H1 (cell line): ENCODE measurements around the gene FKBP2. TPM values are rescaled to one million over a fixed set of nuclear protein-coding genes. Genes with fewer than 3 reads are reported as not detected.

Source experiments
- CTCF ChIA-PET: fragments of 300-600 bp; sonication (Branson Sonifier 250); formaldehyde crosslinking; loops from one replicate; lab custom pipeline; 2021; ENCODE audit not compliant: partially characterized antibody; lab: Charles Lee
- POLR2A ChIA-PET: fragments of 300-600 bp; sonication (Branson Sonifier 250); formaldehyde crosslinking; loops from one replicate; lab custom pipeline; 2021; ENCODE audit warnings: inconsistent platforms; ENCODE audit not compliant: partially characterized antibody; lab: Charles Lee
- DNase-seq, 2 experiments: peaks; one replicate each; pipeline versions ENCODE4 v3.0.0 to v3.0.0-alpha.2; 2010 to 2022; ENCODE audit warnings: low spot score in 2 of 2, low read depth in 1 of 2, mixed read lengths in 1 of 2
- FAIRE-seq: peaks from 2 replicates; lab custom pipeline; 2011; peaks lifted over from hg19 to GRCh38; lab: Jason Lieb, UNC
- H2AFZ ChIP-seq: 2 replicates; pipeline ENCODE4 v1.8.1; 2012; ENCODE audit warnings: low read length, inconsistent platforms
- H2AK5ac ChIP-seq: 2 replicates; pipeline ENCODE4 v1.6.1; 2013; ENCODE audit warnings: low read depth, low read length
- H2BK120ac ChIP-seq: replicated peaks from 2 replicates; pipeline ENCODE3; 2013; ENCODE audit warnings: low read depth, low read length, inconsistent platforms
- H2BK12ac ChIP-seq: 2 replicates; pipeline ENCODE4 v1.6.1; 2013; ENCODE audit warnings: low read depth, low read length
- H2BK15ac ChIP-seq: 2 replicates; pipeline ENCODE4 v1.6.1; 2013; ENCODE audit warnings: low read length
- H2BK20ac ChIP-seq: 2 replicates; pipeline ENCODE4 v1.6.1; 2013; ENCODE audit warnings: low read length
- H2BK5ac ChIP-seq: 2 replicates; pipeline ENCODE4 v1.6.1; 2013; ENCODE audit warnings: low read depth, low read length
- H3K14ac ChIP-seq: 2 replicates; pipeline ENCODE4 v1.6.1; 2013; ENCODE audit warnings: inconsistent platforms; ENCODE audit not compliant: insufficient read length
- H3K18ac ChIP-seq: 2 replicates; pipeline ENCODE4 v1.6.1; 2013; ENCODE audit warnings: low read length; ENCODE audit errors: extremely low read depth
- H3K23ac ChIP-seq: 2 replicates; pipeline ENCODE4 v1.6.1; 2013; ENCODE audit warnings: inconsistent platforms; ENCODE audit not compliant: insufficient read length
- H3K23me2 ChIP-seq: 2 replicates; pipeline ENCODE4 v1.6.1; 2013; ENCODE audit warnings: low read depth, low read length
- H3K27ac ChIP-seq: 2 replicates; pipeline ENCODE4 v1.6.1; 2011; ENCODE audit warnings: low read depth, low read length, inconsistent platforms
- H3K27me3 ChIP-seq, 4 experiments: replicated peaks in 1 of 4; 1 replicate in 1 of 4; 2 replicates in 3 of 4; pipeline versions ENCODE4 v1.6.1 to v1.8.1; 2011 to 2013; ENCODE audit warnings: low read length in 3 of 4, mild to moderate bottlenecking in 3 of 4, inconsistent platforms in 2 of 4, mixed read lengths in 2 of 4, moderate library complexity in 1 of 4; ENCODE audit not compliant: control insufficient read depth in 3 of 4, insufficient read depth in 3 of 4; ENCODE audit errors: extremely low read depth in 1 of 4
- H3K36me3 ChIP-seq, 4 experiments: 2 replicates each; pipeline versions ENCODE4 v1.6.1 to v1.8.1; 2011 to 2013; ENCODE audit warnings: mild to moderate bottlenecking in 4 of 4, low read length in 3 of 4, moderate library complexity in 2 of 4, control low read depth in 1 of 4, inconsistent platforms in 1 of 4; ENCODE audit not compliant: insufficient read depth in 4 of 4, control insufficient read depth in 2 of 4
- H3K4ac ChIP-seq: replicated peaks from 2 replicates; pipeline ENCODE3; 2013; ENCODE audit warnings: low read length, low read depth, mixed read lengths, inconsistent platforms; ENCODE audit not compliant: insufficient read length
- H3K4me1 ChIP-seq, 4 experiments: replicated peaks in 1 of 4; 1 replicate in 1 of 4; 2 replicates in 3 of 4; pipeline versions ENCODE4 v1.6.1 to v1.8.1; 2011 to 2013; ENCODE audit warnings: low read length in 3 of 4, inconsistent platforms in 2 of 4, mixed read lengths in 1 of 4; ENCODE audit not compliant: insufficient read depth in 4 of 4, control insufficient read depth in 3 of 4
- H3K4me2 ChIP-seq, 2 experiments: 2 replicates each; pipeline versions ENCODE4 v1.6.1 to v1.8.1; 2011 to 2013; ENCODE audit warnings: low read depth in 2 of 2, low read length in 2 of 2, control low read depth in 1 of 2, inconsistent platforms in 1 of 2, mild to moderate bottlenecking in 1 of 2; ENCODE audit not compliant: insufficient read depth in 1 of 2
- H3K4me3 ChIP-seq, 4 experiments: fragments of 200-600, 300-600 bp in 1 of 4; sonication (generic), shearing (Covaris generic), sonication (Bioruptor Twin) in 1 of 4; 2 replicates each; pipeline versions ENCODE4 v1.5.1 to v1.8.1; 2011 to 2016; ENCODE audit warnings: low read length in 4 of 4, low read depth in 3 of 4, control low read depth in 2 of 4, inconsistent platforms in 2 of 4, mild to moderate bottlenecking in 2 of 4, mixed read lengths in 1 of 4, moderate library complexity in 1 of 4; ENCODE audit not compliant: insufficient read depth in 2 of 4; ENCODE audit errors: extremely low read depth in 1 of 4
- H3K56ac ChIP-seq: replicated peaks from 2 replicates; pipeline ENCODE3; 2013; ENCODE audit warnings: low read depth, mild to moderate bottlenecking, mixed read lengths, low read length, inconsistent platforms; ENCODE audit not compliant: insufficient read length
- H3K79me1 ChIP-seq: 2 replicates; pipeline ENCODE4 v1.6.1; 2013; ENCODE audit warnings: low read depth, low read length, control low read depth
- H3K79me2 ChIP-seq, 2 experiments: 2 replicates each; pipeline versions ENCODE4 v1.6.1 to v1.8.1; 2012 to 2013; ENCODE audit warnings: low read length in 2 of 2, mild to moderate bottlenecking in 2 of 2, inconsistent platforms in 1 of 2; ENCODE audit not compliant: insufficient read depth in 2 of 2, control insufficient read depth in 1 of 2
- H3K9ac ChIP-seq, 4 experiments: replicated peaks in 1 of 4; 1 replicate in 1 of 4; 2 replicates in 3 of 4; pipeline versions ENCODE4 v1.6.1 to v1.8.1; 2011 to 2013; ENCODE audit warnings: low read depth in 3 of 4, low read length in 3 of 4, control low read depth in 2 of 4, mild to moderate bottlenecking in 2 of 4, moderate library complexity in 2 of 4, inconsistent platforms in 1 of 4; ENCODE audit errors: extremely low read depth in 1 of 4
- H3K9me3 ChIP-seq, 2 experiments: 2 replicates each; pipeline versions ENCODE4 v1.6.1 to v1.8.1; 2012 to 2013; ENCODE audit warnings: mild to moderate bottlenecking in 2 of 2, moderate library complexity in 2 of 2, control low read depth in 1 of 2, inconsistent platforms in 1 of 2, low read depth in 1 of 2, low read length in 1 of 2, mixed read lengths in 1 of 2; ENCODE audit not compliant: insufficient read depth in 2 of 2
- H4K20me1 ChIP-seq, 2 experiments: replicated peaks in 1 of 2; 2 replicates each; pipeline versions ENCODE3 to v1.8.1; 2011 to 2013; ENCODE audit warnings: inconsistent platforms in 2 of 2, low read length in 2 of 2, mild to moderate bottlenecking in 1 of 2; ENCODE audit not compliant: insufficient read depth in 2 of 2, control insufficient read depth in 1 of 2
- H4K5ac ChIP-seq: 2 replicates; pipeline ENCODE4 v1.6.1; 2013; ENCODE audit warnings: low read length, low read depth, mixed read lengths, inconsistent platforms; ENCODE audit not compliant: insufficient read length
- H4K8ac ChIP-seq: 2 replicates; pipeline ENCODE4 v1.8.0; 2013; ENCODE audit warnings: mild to moderate bottlenecking, moderate library complexity, low read length, inconsistent platforms; ENCODE audit not compliant: insufficient read depth; ENCODE audit errors: extremely low read depth
- H4K91ac ChIP-seq: replicated peaks from 2 replicates; pipeline ENCODE3; 2013; ENCODE audit warnings: low read length, mixed read lengths, inconsistent platforms; ENCODE audit not compliant: insufficient read length
- ATF3 ChIP-seq: IDR thresholded peaks from 2 replicates; pipeline ENCODE4 v1.6.1; 2011; ENCODE audit warnings: low read depth, mild to moderate bottlenecking, low read length; ENCODE audit not compliant: insufficient read depth
- GABPA ChIP-seq: IDR thresholded peaks from 2 replicates; pipeline ENCODE4 v1.6.1; 2011; ENCODE audit warnings: mild to moderate bottlenecking, low read length, moderate library complexity, borderline replicate concordance; ENCODE audit not compliant: insufficient read depth
- JUND ChIP-seq: IDR thresholded peaks from 2 replicates; pipeline ENCODE4 v1.6.1; 2011; ENCODE audit warnings: mild to moderate bottlenecking, improper control_type of control experiment, low read length
- MAX ChIP-seq: IDR thresholded peaks from 2 replicates; pipeline ENCODE4 v1.6.1; 2012; ENCODE audit warnings: inconsistent platforms
- POLR2AphosphoS5 ChIP-seq: IDR thresholded peaks from 2 replicates; pipeline ENCODE4 v1.6.1; 2011; ENCODE audit warnings: low read depth, low read length
- RNF2 ChIP-seq: fragments of 200-900, 300-1000 bp; sonication (generic); IDR thresholded peaks from 2 replicates; pipeline ENCODE4 v1.7.1; 2016; ENCODE audit warnings: borderline replicate concordance, low read depth, mild to moderate bottlenecking, antibody characterized with exemption, low read length; ENCODE audit not compliant: poor library complexity, severe bottlenecking; ENCODE audit errors: missing control alignments
- SIX5 ChIP-seq: IDR thresholded peaks from 2 replicates; pipeline ENCODE4 v1.6.1; 2011; ENCODE audit warnings: mild to moderate bottlenecking, low read depth, low read length
- SP1 ChIP-seq: IDR thresholded peaks from 2 replicates; pipeline ENCODE4 v1.6.1; 2011; ENCODE audit warnings: low read depth, low read length
- SUZ12 ChIP-seq: fragments of 200-600 bp; sonication (generic); IDR thresholded peaks from 2 replicates; pipeline ENCODE4 v1.6.1; 2012; ENCODE audit warnings: mild to moderate bottlenecking, inconsistent platforms, low read length, moderate library complexity, mixed read lengths
- ZNF274 ChIP-seq: IDR thresholded peaks from 2 replicates; pipeline ENCODE4 v1.7.0; 2012; ENCODE audit warnings: low read length, borderline replicate concordance; ENCODE audit errors: extremely low read depth
- WGBS, 2 experiments: shearing (Covaris generic) in 1 of 2; methylation state at CpG; one replicate each; pipeline versions ENCODE4 v1.1.6 to v1.1.7; 2013 to 2015; ENCODE audit warnings: low lambda C conversion rate in 2 of 2, mixed read lengths in 2 of 2, inconsistent platforms in 1 of 2, low coverage in 1 of 2, missing lambda C conversion rate in 1 of 2; ENCODE audit not compliant: insufficient replicate concordance in 2 of 2, insufficient coverage in 1 of 2, insufficient read length in 1 of 2; ENCODE audit errors: extremely low coverage in 1 of 2, missing lambda C conversion rate in 1 of 2; 5-methylcytosine and 5-hydroxymethylcytosine counted together
- polyA plus RNA-seq, 7 experiments: library from polyadenylated mRNA; depleted of rRNA in 3 of 7; stranded (reverse) in 5 of 7; unstranded in 2 of 7; fragments of >200 nt in 5 of 7; fragments of 200-250 nt in 2 of 7; gene quantifications; 1 replicate in 5 of 7; 2 replicates in 1 of 7; 4 replicates in 1 of 7; pipeline versions ENCODE4 v1.2.1 to v1.2.3, GENCODE V29; 2011 to 2013; ENCODE audit warnings: missing spikeins in 2 of 7, mixed read lengths in 2 of 7
- total RNA-seq: library from RNA; stranded (reverse); fragmentation: NEBNext Ultra II Directional; extraction: Animal tissue kit (Norgen Biotek cat#: 25700); gene quantifications from 2 replicates; pipeline ENCODE4 v1.2.1, GENCODE V29; 2021

FKBP2 gene
- total and polyA plus RNA-seq, 2 of the 8 experiments (the other 6 are each of a cell fraction or from before 2014, with no cell fraction given) = 41.7 to 52.5 TPM

DNA sequence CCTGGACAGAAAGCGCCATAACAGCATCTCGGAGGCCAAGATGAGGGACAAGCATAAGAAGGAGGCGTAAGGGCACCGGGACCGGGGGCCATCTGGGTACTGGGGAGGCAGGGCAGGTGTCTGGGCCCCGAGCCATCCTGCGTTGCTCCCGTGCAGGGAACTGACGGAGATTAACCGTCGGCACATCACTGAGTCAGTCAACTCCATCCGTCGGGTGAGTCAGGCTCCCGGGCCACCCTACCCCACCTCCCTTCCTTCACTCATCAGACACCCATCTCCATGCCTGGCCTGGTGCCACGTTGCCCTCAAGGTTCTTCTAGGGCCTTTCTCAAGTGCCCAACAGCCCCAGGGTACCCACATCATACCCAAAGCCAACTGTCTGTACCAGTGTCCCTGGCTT lies 25.4 kb downstream of the FKBP2 start:
- H4K8ac ChIP-seq = no peak overlapping the region
- H3K79me2 ChIP-seq = no peaks in the 10 kb centered on the region
- no peak overlapping the region for H2BK15ac ChIP-seq
- no peak overlapping the region for H2BK20ac ChIP-seq
- no peak overlapping the region for H3K56ac ChIP-seq
- ChIA-PET POLR2A (interaction anchor here (10.2 to 11.9 kb wide), 2 partner anchors 10 to 20 kb away, joined by 101 to 352 read pairs; partner anchors contain the start of genes FKBP2, PLCB3 and PPP1R14B), CTCF (interaction anchor here (0.9 to 8.5 kb wide), 7 partner anchors 10 to 59 kb away, joined by 3 to 102 read pairs (median 4); partner anchors contain the start of genes CATSPERZ, PLCB3 and PPP1R14B)
- H3K23me2 ChIP-seq = peaks cover 4% of the 10 kb centered on the region
- H3K27ac ChIP-seq = no peak overlapping the region
- H3K36me3 ChIP-seq = peaks cover 10 to 51% (median 22%) of the 10 kb centered on the region in 4 experiments
- H2AK5ac ChIP-seq = no peak overlapping the region
- H3K27me3 ChIP-seq = no peaks in the 10 kb centered on the region
- no peak overlapping the region for H3K4me3 ChIP-seq
- no peaks in the 10 kb centered on the region for H3K9me3 ChIP-seq
- H4K5ac ChIP-seq = no peak overlapping the region
- H2AFZ ChIP-seq = no peak overlapping the region
- H3K79me1 ChIP-seq = no peaks in the 10 kb centered on the region
- H2BK120ac ChIP-seq = no peak overlapping the region
- H2BK12ac ChIP-seq = no peak overlapping the region
- no peak overlapping the region for H4K91ac ChIP-seq
- WGBS, 2 experiments = 92% methylated on average over 15 of the region's 15 CpGs; no CpG with 5 or more reads in 1 of the 2 experiments
- H3K23ac ChIP-seq = no peak overlapping the region
- no peak for TF ChIP-seq SUZ12
- no peak for TF ChIP-seq JUND
- no peak for TF ChIP-seq SP1
- no peak for TF ChIP-seq ATF3
- no peak for TF ChIP-seq POLR2AphosphoS5
- no peak for TF ChIP-seq RNF2
- TF ChIP-seq GABPA = no peak
- no peak for TF ChIP-seq SIX5
- no peak for TF ChIP-seq ZNF274
- TF ChIP-seq MAX = no peak
- H4K20me1 ChIP-seq = peaks cover 4 to 13% of the 10 kb centered on the region in 2 experiments
- FAIRE-seq (no peak), DNase-seq (no peak)
- H3K9ac ChIP-seq = no peak overlapping the region
- no peak overlapping the region for H3K14ac ChIP-seq
- H3K4me2 ChIP-seq = no peak overlapping the region
- peaks cover 0 to 11% (median 4%) of the 10 kb centered on the region in 4 experiments; a peak in 5 of 7 replicates for H3K4me1 ChIP-seq
- H3K4ac ChIP-seq = no peak overlapping the region
- no peak overlapping the region for H3K18ac ChIP-seq
- no peak overlapping the region for H2BK5ac ChIP-seq
